HG03558 (cell line): ENCODE measurements around the gene UQCC3.

Experiments
- ATAC-seq: cut with Tn5 transposase; IDR thresholded peaks from one replicate; pipeline ENCODE4 v1.9.1; 2021; ENCODE audit warnings: moderate number of reproducible peaks; ENCODE audit not compliant: unreplicated experiment; ENCODE audit errors: extremely low read depth

UQCC3 gene

GRCh38 chr11:62719302-62719978 lies 48.0 kb downstream of the UQCC3 start:
- ATAC-seq, result no peak

DNA sequence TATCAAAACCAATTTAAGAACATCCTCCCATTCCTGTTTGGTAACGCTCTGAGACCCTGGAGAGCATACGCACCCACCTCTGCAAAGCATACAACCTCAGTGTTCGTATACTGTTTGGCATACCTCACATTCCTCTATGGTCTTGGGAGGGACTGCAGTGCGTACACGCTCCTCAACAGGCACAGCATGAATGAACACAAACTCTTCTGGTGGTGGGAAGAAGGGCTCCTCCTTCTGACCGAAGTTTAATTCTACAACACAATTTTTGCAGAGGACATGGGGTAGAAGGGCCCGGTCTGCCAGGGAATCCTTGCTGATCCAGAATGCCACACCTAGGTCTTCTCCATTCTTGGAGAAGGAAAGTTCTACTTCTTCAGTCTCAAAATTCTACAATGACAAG lies 50.5 kb downstream of the UQCC3 start:
- ATAC-seq, result no peak
